Epithelial cell of alveolus of lung (primary cell): ENCODE measurements around the gene SYNDIG1. TPM values are rescaled to one million over a fixed set of nuclear protein-coding genes. Genes with fewer than 3 reads are reported as not detected.

ENCODE experiments used
- total RNA-seq: library from RNA; depleted of rRNA; stranded (reverse); fragments of >200 nt; gene quantifications from 2 replicates; pipeline ENCODE4 v1.2.1, GENCODE V29; 2015

SYNDIG1 gene
- 0.78 and 1.8 TPM in 2 replicates for total RNA-seq

GRCh38 chr20:24469116-24469893 is at the start of gene SYNDIG1:
SYNDIG1 (plus strand) TSS chr20:24469629; CDS start chr20:24543098, 73,469 bp downstream.

